PC-3 (cell line): ENCODE measurements around the gene MAP2K5. TPM values are rescaled to one million over a fixed set of nuclear protein-coding genes. Genes with fewer than 3 reads are reported as not detected.

Experiments used
- ATAC-seq: fragments of 200-7000 bp; cut with Tn5 transposase; 2 replicates; pipeline ENCODE4 v1.9.1; 2020; ENCODE audit warnings: mild to moderate bottlenecking, moderate library complexity
- BruUV-seq: library from RNA; stranded (reverse); fragments of 400-500 nt; replicated peaks from 2 replicates; lab custom pipeline; 2021; lab: Mats Ljungman, UMichigan
- CTCF ChIA-PET: fragments of 300-600 bp; sonication (Branson Sonifier 250); formaldehyde crosslinking; loops from one replicate; lab custom pipeline; 2022; ENCODE audit warnings: antibody characterized with exemption; lab: Charles Lee
- POLR2A ChIA-PET: fragments of 300-600 bp; sonication (Branson Sonifier 250); formaldehyde crosslinking; loops from one replicate; lab custom pipeline; 2022; ENCODE audit warnings: antibody characterized with exemption; ENCODE audit not compliant: unreplicated experiment; lab: Charles Lee
- DNase-seq: peaks from one replicate; pipeline ENCODE4 v3.0.0-alpha.2; 2015
- H2AFZ ChIP-seq: fragments of 300-600 bp; sonication (generic); 2 replicates; pipeline ENCODE4 v1.6.0; 2016; ENCODE audit warnings: antibody characterized with exemption, low read length
- H3F3A ChIP-seq: fragments of 300-600 bp; sonication (generic); one replicate; pipeline ENCODE4 v1.6.0; 2017; ENCODE audit warnings: antibody characterized with exemption, low read length, control low read depth, mild to moderate bottlenecking; ENCODE audit not compliant: unreplicated experiment
- H3K27ac ChIP-seq: fragments of 300-600 bp; sonication (generic); 2 replicates; pipeline ENCODE4 v1.5.1; 2016; ENCODE audit warnings: mild to moderate bottlenecking, low read length
- H3K27me3 ChIP-seq: fragments of 300-600 bp; sonication (generic); 2 replicates; pipeline ENCODE4 v1.6.1; 2016; ENCODE audit warnings: low read length, mixed read lengths
- H3K36me3 ChIP-seq: fragments of 300-600 bp; sonication (generic); 2 replicates; pipeline ENCODE4 v1.6.1; 2016; ENCODE audit warnings: low read depth, mixed run types, low read length, mixed read lengths
- H3K4me1 ChIP-seq: fragments of 300-600 bp; sonication (generic); 2 replicates; pipeline ENCODE4 v1.5.1; 2016; ENCODE audit warnings: low read length; ENCODE audit not compliant: insufficient read depth
- H3K4me2 ChIP-seq: fragments of 300-600 bp; sonication (generic); 2 replicates; pipeline ENCODE4 v1.6.0; 2016; ENCODE audit warnings: low read length
- H3K4me3 ChIP-seq: fragments of 300-600 bp; sonication (generic); 2 replicates; pipeline ENCODE4 v1.5.1; 2016; ENCODE audit warnings: mild to moderate bottlenecking, low read length, mixed read lengths
- H3K79me2 ChIP-seq: fragments of 300-600 bp; sonication (generic); 2 replicates; pipeline ENCODE4 v1.6.1; 2017; ENCODE audit warnings: low read length, mixed read lengths
- H3K9ac ChIP-seq: fragments of 300-600 bp; sonication (generic); 2 replicates; pipeline ENCODE4 v1.6.0; 2016; ENCODE audit warnings: mild to moderate bottlenecking, low read length
- H3K9me2 ChIP-seq: fragments of 300-600 bp; sonication (generic); replicated peaks from 2 replicates; pipeline ENCODE4 v1.6.1; 2016; ENCODE audit warnings: mixed run types, low read length, mixed read lengths
- H3K9me3 ChIP-seq: fragments of 300-600 bp; sonication (generic); 2 replicates; pipeline ENCODE4 v1.6.1; 2016; ENCODE audit warnings: low read length, mixed read lengths
- H4K20me1 ChIP-seq: fragments of 300-600 bp; sonication (generic); 2 replicates; pipeline ENCODE4 v1.6.1; 2016; ENCODE audit warnings: low read length, mixed read lengths
- EZH2 ChIP-seq: fragments of 300-600 bp; sonication (generic); IDR thresholded peaks from one replicate; pipeline ENCODE4 v1.6.1; 2017; ENCODE audit warnings: antibody characterized with exemption, mild to moderate bottlenecking, low read length; ENCODE audit not compliant: unreplicated experiment
- EZH2phosphoT487 ChIP-seq: fragments of 300-600 bp; sonication (generic); IDR thresholded peaks from 2 replicates; pipeline ENCODE4 v1.6.1; 2018; ENCODE audit warnings: mild to moderate bottlenecking, antibody characterized with exemption, low read length, borderline replicate concordance
- intact Hi-C: fragments of 100-400 bp; cut with micrococcal nuclease; formaldehyde crosslinking; loops from 2 replicates; pipeline ENCODE4 v1.9.0; 2023
- total RNA-seq: library from RNA; depleted of rRNA; stranded (reverse); fragments of >200 nt; gene quantifications from 2 replicates; pipeline ENCODE4 v1.2.3, GENCODE V29; 2014
- TF ChIP-seq, protein P1 (sequence below): fragments of 300-600 bp; sonication (generic); conservative IDR thresholded peaks from 2 replicates; pipeline ENCODE4 v1.5.1; 2017; ENCODE audit warnings: antibody characterized with exemption, low read depth, mild to moderate bottlenecking, low read length

MAP2K5 gene
- total RNA-seq, 1 experiment from 2014 or later: 5.5 TPM

DNA sequence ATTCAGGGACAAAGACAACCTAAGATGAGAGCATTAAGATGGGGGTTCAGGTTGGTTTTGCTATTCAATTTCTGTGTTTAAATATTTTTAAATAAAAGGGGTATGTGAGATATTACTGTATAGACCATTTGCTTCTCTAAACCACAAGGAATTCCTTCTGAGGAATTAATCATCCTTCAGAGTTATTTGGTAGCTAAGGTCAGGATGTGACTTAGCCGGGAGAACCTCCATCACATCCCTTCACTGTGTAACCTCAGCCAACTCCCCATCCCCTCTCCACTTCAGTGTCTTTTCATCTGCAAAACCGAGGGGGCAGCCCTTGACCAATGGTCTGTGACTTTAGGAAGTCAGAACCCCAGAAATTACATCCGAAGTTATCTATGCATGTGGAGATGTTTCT, 234.1 kb downstream of the MAP2K5 start:
- DNase-seq: peak; percentile 14
- CTCF ChIA-PET: no interaction called here
- POLR2A ChIA-PET: no interaction called here

DNA sequence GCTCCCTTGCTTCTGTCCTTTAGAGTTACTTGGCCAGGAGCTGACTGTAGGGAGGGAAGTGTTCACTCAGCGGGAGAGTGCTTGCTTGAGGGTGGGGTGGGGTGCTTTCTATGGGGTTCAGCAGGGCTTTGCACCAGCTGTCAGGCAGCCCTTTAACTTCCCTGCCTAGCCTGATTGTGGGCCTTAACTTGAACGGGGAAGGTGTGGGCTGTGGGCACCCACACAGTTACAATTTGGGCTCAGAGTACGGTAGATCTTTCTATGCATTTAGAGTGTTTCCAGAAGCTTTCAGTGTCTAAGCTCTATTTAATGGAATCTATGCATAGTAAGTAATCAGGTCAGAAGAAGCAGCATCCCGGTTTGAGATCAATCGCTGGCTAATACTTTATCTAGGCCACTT, 234.6 kb downstream of the MAP2K5 start:
- Histone ChIP-seq H3K27ac (no peak overlapping the region), H3K4me1 (peaks cover 9% of the 10 kb centered on the region), H3K9me3 (no peaks in the 10 kb centered on the region), H3K27me3 (no peaks in the 10 kb centered on the region), H3K36me3 (no peaks in the 10 kb centered on the region), H3F3A (no peaks in the 10 kb centered on the region), H3K79me2 (no peaks in the 10 kb centered on the region), H3K9me2 (no peaks in the 10 kb centered on the region), H3K4me2 (no peak overlapping the region), H4K20me1 (no peaks in the 10 kb centered on the region), H2AFZ (no peak overlapping the region), H3K9ac (no peak overlapping the region), H3K4me3 (no peak overlapping the region)
- no peak for ATAC-seq
- BruUV-seq: no TSS peak
- intact Hi-C loops: no loop called here
- no peak for DNase-seq
- TF ChIP-seq EZH2 (no peak), EZH2phosphoT487 (no peak)
- TF ChIP-seq, protein P1, sequence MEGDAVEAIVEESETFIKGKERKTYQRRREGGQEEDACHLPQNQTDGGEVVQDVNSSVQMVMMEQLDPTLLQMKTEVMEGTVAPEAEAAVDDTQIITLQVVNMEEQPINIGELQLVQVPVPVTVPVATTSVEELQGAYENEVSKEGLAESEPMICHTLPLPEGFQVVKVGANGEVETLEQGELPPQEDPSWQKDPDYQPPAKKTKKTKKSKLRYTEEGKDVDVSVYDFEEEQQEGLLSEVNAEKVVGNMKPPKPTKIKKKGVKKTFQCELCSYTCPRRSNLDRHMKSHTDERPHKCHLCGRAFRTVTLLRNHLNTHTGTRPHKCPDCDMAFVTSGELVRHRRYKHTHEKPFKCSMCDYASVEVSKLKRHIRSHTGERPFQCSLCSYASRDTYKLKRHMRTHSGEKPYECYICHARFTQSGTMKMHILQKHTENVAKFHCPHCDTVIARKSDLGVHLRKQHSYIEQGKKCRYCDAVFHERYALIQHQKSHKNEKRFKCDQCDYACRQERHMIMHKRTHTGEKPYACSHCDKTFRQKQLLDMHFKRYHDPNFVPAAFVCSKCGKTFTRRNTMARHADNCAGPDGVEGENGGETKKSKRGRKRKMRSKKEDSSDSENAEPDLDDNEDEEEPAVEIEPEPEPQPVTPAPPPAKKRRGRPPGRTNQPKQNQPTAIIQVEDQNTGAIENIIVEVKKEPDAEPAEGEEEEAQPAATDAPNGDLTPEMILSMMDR: no peak
- ChIA-PET POLR2A (no interaction called here), CTCF (no interaction called here)

More for the DNA sequence above, 234.1 kb downstream of the MAP2K5 start:
- TF ChIP-seq EZH2 (no peak), EZH2phosphoT487 (no peak)
- TF ChIP-seq, protein P1: no peak
- Histone ChIP-seq H3K9me2 (no peaks in the 10 kb centered on the region), H3K4me1 (peaks cover 9% of the 10 kb centered on the region), H3K4me2 (no peak overlapping the region), H3K4me3 (no peak overlapping the region), H3K27ac (no peak overlapping the region), H3K9me3 (no peaks in the 10 kb centered on the region), H3K79me2 (no peaks in the 10 kb centered on the region), H3F3A (no peaks in the 10 kb centered on the region), H2AFZ (no peak overlapping the region), H4K20me1 (no peaks in the 10 kb centered on the region), H3K9ac (no peak overlapping the region), H3K27me3 (no peaks in the 10 kb centered on the region), H3K36me3 (no peaks in the 10 kb centered on the region)
- no TSS peak for BruUV-seq
- intact Hi-C loops: no loop called here
- peak; percentile 42; the same call in 1 of the 2 replicates for ATAC-seq

DNA sequence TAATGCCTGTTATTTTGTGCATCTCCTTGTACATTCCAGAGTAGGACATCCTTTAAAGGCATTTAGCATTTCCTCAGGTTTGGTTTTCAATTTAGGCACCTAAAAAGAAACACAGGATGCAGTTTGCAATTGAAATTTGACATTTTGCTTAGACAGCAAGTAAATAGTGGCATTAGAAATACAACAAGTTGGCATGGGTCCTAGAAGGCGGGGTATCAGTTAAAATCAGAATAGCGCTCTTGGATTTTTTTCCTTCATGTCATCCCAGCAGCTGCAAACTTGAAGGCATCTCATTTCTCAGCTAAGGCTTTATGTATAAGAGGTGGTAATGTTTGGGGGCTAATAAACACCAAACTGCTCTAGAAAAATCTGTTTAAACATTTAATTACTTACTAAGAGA, 235.3 kb downstream of the MAP2K5 start:
- Histone ChIP-seq H2AFZ (no peak overlapping the region), H3K9me2 (no peaks in the 10 kb centered on the region), H3K9ac (no peak overlapping the region), H3K4me2 (no peak overlapping the region), H3K79me2 (no peaks in the 10 kb centered on the region), H3K4me3 (no peak overlapping the region), H3K4me1 (peaks cover 9% of the 10 kb centered on the region), H4K20me1 (no peaks in the 10 kb centered on the region), H3K27ac (no peak overlapping the region), H3K9me3 (no peaks in the 10 kb centered on the region), H3F3A (no peaks in the 10 kb centered on the region), H3K27me3 (no peaks in the 10 kb centered on the region), H3K36me3 (no peaks in the 10 kb centered on the region)
- BruUV-seq: no TSS peak
- no peak for TF ChIP-seq EZH2
- TF ChIP-seq EZH2phosphoT487: no peak
- TF ChIP-seq, protein P1: no peak
- CTCF ChIA-PET: no interaction called here
- ATAC-seq (no peak), DNase-seq (no peak)
- intact Hi-C loops: no loop called here
- POLR2A ChIA-PET: no interaction called here
